CD4-positive, alpha-beta T cell treated with Interleukin-15 for 1 hour (primary cell): ENCODE measurements around the gene CDK8.
"Not testable (repeated sequence)": the region's sequence is repeated elsewhere in the genome, so short reads cannot be mapped to it uniquely, and the experiment has no call there.

Experiments
- DNase-seq: peaks from one replicate; pipeline ENCODE4 v3.0.0-alpha.2; 2020

The CDK8 gene

GRCh38 chr13:26253787-26254582 lies at the start of gene CDK8:
TSS of gene CDK8 (plus strand) at chr13:26254129. CDS start at chr13:26254642, 513 bp downstream.
- peak; percentile 88 for DNase-seq

GRCh38 chr13:26208287-26208686 lies 45.6 kb upstream of the CDK8 start:
- no peak for DNase-seq

GRCh38 chr13:26213345-26213744 lies 40.6 kb upstream of the CDK8 start:
- DNase-seq, result no peak

GRCh38 chr13:26213982-26214381 lies 39.9 kb upstream of the CDK8 start:
- DNase-seq, result no peak

GRCh38 chr13:26216042-26216441 lies 37.9 kb upstream of the CDK8 start:
- DNase-seq, result no peak

- DNase-seq, result no peak
Observed at GRCh38 chr13:26219726-26220125, 34.2 kb upstream of the CDK8 start.

GRCh38 chr13:26220575-26220974 lies 33.4 kb upstream of the CDK8 start:
- no peak for DNase-seq

GRCh38 chr13:26221399-26221720 lies 32.6 kb upstream of the CDK8 start:
- DNase-seq, result no peak

GRCh38 chr13:26221721-26222519 lies 32.0 kb upstream of the CDK8 start, which contains the start of gene RNF6:
TSS of gene RNF6 (minus strand) at chr13:26222314. CDS start at chr13:26219649, 2,665 bp downstream.
- DNase-seq, result peak; percentile 93

GRCh38 chr13:26222520-26223046 lies 31.3 kb upstream of the CDK8 start:
- DNase-seq, result no peak

GRCh38 chr13:26225896-26226617 lies 27.9 kb upstream of the CDK8 start:
- no peak for DNase-seq

GRCh38 chr13:26227166-26227971 lies 26.6 kb upstream of the CDK8 start:
- no peak for DNase-seq

- DNase-seq, result no peak
Observed at GRCh38 chr13:26228096-26228495, 25.8 kb upstream of the CDK8 start.

GRCh38 chr13:26229080-26229615 lies 24.8 kb upstream of the CDK8 start:
- DNase-seq, result no peak

- DNase-seq, result no peak
Observed at GRCh38 chr13:26230703-26231102, 23.2 kb upstream of the CDK8 start.

GRCh38 chr13:26236296-26236695 lies 17.6 kb upstream of the CDK8 start:
- DNase-seq, result no peak

- DNase-seq, result no peak
Observed at GRCh38 chr13:26246154-26246553, 7.8 kb upstream of the CDK8 start.

- DNase-seq, result no peak
Observed at GRCh38 chr13:26247011-26247410, 6.9 kb upstream of the CDK8 start.

GRCh38 chr13:26247608-26248007 lies 6.3 kb upstream of the CDK8 start:
- no peak for DNase-seq

- no peak for DNase-seq
Observed at GRCh38 chr13:26249551-26249950, 4.4 kb upstream of the CDK8 start.

- not testable (repeated sequence) for DNase-seq
Observed at GRCh38 chr13:26252006-26252405, 1.9 kb upstream of the CDK8 start.

- no peak for DNase-seq
Observed at GRCh38 chr13:26253262-26253786, 605 bp upstream of the CDK8 start.
